HG03175 (cell line): ENCODE data around the gene SFT2D1.
A peak's percentile ranks its signal among the peaks of the same experiment; 100 is the strongest.
"Not testable (repeated sequence)": the region's sequence is repeated elsewhere in the genome, so short reads cannot be mapped to it uniquely, and the experiment has no call there.

Source experiments
- ATAC-seq: cut with Tn5 transposase; IDR thresholded peaks from one replicate; pipeline ENCODE4 v1.9.1; 2021; ENCODE audit warnings: mild to moderate bottlenecking, moderate library complexity; ENCODE audit not compliant: unreplicated experiment

The SFT2D1 gene

GRCh38 chr6:166342349-166343149 lies at the start of gene SFT2D1:
SFT2D1 (minus strand) TSS chr6:166342545; CDS start chr6:166342481, 64 bp downstream.
- peak; percentile 91 for ATAC-seq

DNA sequence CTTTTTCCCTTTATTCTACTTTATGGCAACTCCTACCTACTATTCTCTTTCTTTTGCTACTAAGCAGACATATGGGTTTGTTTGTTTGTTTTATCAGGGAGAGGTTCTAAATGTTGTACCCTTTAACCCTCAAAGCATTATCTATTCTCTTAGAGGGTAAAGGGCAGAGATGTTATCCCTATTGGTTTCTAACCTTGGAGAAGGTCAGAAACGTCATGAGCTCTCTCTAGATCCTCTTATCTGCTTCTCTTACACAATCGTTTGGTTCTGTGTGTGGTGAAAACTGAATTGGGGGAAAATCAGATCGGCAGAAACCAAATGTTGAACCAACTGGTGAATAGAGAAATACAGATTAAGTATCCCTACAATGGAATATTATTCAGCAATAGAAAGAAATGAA lies 46.8 kb upstream of the SFT2D1 start:
- no peak for ATAC-seq

DNA sequence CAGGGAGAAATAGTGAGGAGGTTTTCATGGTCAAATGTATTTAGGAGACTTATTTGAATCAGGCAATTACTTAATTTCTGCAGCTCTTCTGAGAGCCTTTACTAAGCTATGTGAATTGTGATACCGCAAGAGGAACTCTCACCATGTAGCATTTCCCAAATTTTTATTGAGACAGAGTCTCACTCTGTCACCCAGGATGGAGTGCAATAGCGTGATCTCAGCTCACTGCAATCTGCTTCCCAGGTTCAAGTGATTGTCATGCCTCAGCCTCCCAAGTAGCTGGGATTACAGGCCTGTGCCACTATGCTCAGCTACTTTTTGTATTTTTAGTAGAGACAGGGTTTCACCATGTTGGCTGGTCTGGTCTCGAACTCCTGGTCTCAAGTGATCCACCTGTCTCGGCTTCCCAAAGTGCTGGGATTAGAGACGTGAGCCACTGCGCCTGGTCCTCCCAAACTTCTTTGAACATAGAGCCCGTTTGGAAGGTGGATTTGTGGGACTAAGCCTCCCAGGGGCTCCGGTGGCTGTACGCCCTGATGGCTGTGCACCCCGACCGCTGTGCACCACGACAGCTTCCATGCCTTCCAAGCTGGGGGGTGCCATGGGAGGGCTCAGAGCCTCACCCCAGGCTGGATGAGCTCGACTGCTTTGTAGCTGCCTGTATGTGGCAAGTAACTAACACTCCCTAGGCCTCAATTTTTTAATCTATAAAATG lies 46.1 kb upstream of the SFT2D1 start:
- ATAC-seq, result no peak

DNA sequence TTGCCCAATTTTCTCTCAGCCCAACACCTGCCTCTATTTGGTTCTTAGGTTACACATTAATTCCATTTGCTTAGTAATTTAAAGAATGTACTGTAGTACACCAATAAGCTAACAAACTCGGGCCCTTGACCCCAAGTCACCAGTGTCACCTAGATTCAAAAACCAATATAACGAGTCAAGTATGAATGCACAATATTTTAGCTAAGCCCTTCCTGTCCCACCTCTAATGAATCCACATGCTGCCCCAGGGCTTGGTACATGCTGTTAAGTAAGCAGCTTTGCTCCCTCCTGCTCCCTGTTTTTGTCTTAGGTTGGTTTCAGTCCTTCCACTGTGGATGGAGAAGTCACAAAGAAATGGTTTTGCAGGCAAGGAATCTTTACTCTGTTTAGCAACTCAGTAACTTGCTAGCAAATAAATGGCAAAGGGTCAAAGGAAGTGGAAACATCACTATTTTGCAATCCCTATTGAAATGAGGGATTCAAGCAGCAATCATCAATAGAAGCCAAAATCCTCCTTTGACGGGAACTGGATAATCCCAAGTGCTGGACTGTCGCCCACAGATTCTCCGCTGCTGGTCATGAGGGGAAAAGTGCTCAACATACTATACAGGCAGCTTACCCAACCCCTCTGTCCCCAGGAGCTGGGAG lies 45.4 kb upstream of the SFT2D1 start:
- no peak for ATAC-seq

GRCh38 chr6:166387098-166387497 lies 44.8 kb upstream of the SFT2D1 start:
- not testable (repeated sequence) for ATAC-seq

DNA sequence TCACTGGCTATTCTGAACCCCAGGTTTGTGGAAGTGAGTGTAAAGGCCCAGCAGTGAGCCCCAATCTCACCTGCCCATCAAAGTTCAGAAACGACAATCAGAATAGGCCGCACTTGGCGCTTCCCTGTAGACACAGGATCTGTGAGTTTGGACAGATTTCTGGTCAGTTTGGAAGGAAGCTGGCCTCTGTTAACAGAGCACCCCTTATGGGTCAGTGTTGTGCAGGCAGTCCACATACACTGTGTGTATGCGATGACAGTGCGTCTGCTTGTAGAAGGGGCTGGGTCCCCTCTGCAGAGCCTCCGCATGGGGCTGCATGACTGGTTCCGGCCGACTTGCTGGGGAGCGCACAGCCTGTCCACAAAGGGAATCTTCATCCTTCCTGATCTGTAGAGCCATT lies 43.8 kb upstream of the SFT2D1 start:
- ATAC-seq, result no peak

- ATAC-seq, result peak; percentile 1
Measured at GRCh38 chr6:166383802-166384363, 41.5 kb upstream of the SFT2D1 start.

DNA sequence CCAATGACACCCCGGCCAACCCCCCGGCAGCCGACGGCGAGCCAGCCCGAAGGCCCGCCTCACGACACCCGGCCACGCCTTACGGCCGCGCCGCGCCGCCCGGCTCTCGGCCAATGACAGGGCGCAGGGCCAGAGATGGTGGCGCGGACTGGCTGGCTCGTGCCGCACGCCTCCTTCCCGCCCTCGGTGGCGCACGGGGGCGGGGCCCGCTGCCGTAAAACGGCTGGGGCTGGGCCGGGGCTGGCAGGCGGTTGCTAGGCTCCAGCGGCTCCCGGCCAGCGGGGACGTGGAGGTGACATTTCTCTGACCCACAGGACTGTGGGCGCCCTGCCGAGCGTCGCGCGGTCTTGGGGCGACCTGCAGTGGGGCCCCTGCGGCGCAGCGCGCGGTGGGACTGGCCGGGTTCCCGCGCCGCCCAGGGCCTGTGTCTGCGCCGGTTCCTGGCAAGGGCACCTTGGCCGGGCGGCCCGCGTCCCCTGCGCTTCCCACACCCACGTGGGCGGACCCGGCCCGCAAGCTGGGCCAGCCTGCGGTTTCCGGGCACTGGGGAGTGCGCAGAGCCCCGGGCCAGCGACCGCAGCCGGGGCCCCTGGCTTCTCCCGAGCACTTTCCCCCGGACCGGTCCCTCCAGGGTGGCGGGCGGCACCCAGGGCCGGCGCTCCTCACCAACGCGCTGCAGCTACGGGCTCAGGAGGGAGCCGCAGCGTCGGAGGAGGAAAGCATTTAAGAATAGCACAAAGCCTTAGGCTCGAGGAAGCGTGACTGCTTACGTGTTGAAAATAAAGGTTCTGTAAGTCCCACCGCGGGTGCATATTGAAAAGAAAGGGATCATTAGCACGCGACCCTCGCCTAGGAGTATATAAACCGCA lies 40.8 kb upstream of the SFT2D1 start, which contains the start of gene MPC1:
MPC1 (minus strand) TSS at position 8 of the 869 bp plus-strand sequence. CDS start 64 bp downstream, outside the sequence.
- ATAC-seq, result peak; percentile 89

GRCh38 chr6:166382500-166382932 lies 40.2 kb upstream of the SFT2D1 start:
- no peak for ATAC-seq

DNA sequence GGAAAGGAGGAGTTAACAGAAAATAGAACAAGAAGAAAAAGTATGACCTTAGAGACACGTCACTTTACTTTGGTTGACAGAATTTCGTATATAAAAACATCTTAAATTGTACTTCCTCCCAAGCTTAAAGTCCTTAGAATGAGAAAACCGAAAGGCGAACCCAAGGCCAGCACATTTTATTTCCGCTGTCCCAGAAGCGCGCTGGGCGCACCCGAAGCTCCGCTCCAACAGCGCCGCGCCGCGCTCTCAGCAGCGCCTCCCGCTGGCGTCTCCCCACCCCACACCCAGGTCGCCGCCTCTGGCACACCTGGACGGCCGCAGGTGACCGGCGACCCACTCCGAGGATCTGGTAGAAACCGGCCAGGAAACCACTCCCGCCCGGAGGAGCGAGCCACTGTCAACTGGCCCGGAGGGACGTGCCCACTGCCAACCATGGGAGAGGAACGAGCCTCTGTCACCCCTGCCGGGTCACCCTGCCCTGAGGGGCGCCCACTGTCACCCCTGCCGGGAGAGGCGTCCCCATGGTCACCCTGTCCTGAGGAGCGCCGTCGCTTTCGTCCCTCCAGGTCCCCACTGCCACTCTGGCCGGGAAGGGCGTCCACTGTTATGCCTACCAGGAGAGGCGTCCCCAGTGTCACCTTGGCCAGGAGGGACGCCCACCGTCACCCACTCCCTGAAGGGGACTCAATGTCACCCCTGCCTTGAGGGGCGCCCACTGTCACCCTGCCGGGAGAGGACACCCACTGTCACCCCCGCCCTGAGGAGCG lies 39.6 kb upstream of the SFT2D1 start:
- peak; percentile 54 for ATAC-seq

- ATAC-seq, result no peak
Measured at GRCh38 chr6:166381381-166381732, 39.0 kb upstream of the SFT2D1 start.

- no peak for ATAC-seq
Measured at GRCh38 chr6:166379800-166380199, 37.5 kb upstream of the SFT2D1 start.

GRCh38 chr6:166379103-166379586 lies 36.8 kb upstream of the SFT2D1 start:
- no peak for ATAC-seq

- ATAC-seq, result no peak
Measured at GRCh38 chr6:166377721-166378120, 35.4 kb upstream of the SFT2D1 start.

- no peak for ATAC-seq
Measured at GRCh38 chr6:166375013-166375412, 32.7 kb upstream of the SFT2D1 start.

- no peak for ATAC-seq
Measured at GRCh38 chr6:166370489-166370888, 28.1 kb upstream of the SFT2D1 start.

DNA sequence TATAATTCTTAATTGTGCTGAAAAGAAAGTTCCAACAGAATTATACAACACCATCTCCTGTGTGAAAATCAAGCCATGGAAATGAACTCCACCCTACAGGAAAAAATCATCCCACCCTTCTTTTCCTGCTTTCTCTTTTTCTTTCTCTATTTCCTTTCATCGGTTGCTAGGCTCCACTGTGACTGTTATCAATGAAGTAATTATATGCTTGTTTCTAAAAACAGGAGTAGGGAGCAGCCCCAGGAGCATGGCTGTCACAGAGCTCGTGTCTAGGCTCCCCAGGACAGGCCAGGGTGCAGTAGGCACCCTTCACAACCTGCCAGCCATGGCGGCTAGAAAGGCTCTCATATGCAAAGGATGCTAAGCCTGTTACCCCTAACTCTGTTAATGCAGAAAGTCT lies 27.4 kb upstream of the SFT2D1 start:
- ATAC-seq, result no peak

- ATAC-seq, result no peak
Measured at GRCh38 chr6:166366921-166367320, 24.6 kb upstream of the SFT2D1 start.

DNA sequence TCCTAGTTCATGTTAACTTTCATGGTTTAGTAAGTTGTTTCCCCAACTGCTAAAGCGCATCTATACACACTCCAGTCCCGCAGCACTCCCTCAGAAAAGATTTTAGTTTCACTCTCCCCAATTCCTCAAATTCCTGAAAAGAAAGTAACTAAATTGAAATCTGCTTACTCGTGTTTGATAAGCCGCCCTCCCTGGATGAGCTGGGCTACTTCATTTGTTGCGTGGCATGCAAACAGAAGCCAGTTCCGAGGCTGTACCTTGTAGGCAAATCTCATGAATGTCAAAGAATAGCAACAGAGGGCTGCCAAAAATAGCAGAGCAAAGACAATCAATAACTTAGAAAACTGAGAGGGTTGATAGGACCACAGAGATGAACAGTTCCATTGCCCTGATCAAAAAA lies 23.5 kb upstream of the SFT2D1 start:
- ATAC-seq, result no peak
